Natural killer cell (primary cell): ENCODE measurements around the gene CACNA2D3. TPM values are rescaled to one million over a fixed set of nuclear protein-coding genes. Genes with fewer than 3 reads are reported as not detected.

Experiments used
- ATAC-seq, 3 donors: fragments of 150-1000 bp in 2 of 3; fragments of 200-7000 bp in 1 of 3; cut with Tn5 transposase; 1 replicate in 1 of 3; 2 replicates in 2 of 3; pipeline ENCODE4 v1.10.0; 2021; ENCODE audit warnings: mild to moderate bottlenecking in 2 of 3, moderate library complexity in 2 of 3
- DNase-seq, 2 donors: peaks; one replicate each; pipeline versions ENCODE4 v3.0.0 to v3.0.0-alpha.2; 2013 to 2021; ENCODE audit warnings: mixed read lengths in 1 of 2
- H3K27ac ChIP-seq: one replicate; pipeline ENCODE4 v1.5.1; 2013; ENCODE audit warnings: mild to moderate bottlenecking, low read length
- H3K27me3 ChIP-seq: one replicate; pipeline ENCODE4 v1.6.1; 2013; ENCODE audit warnings: low read length; ENCODE audit not compliant: control insufficient read depth, insufficient read depth
- H3K36me3 ChIP-seq: one replicate; pipeline ENCODE4 v1.6.1; 2013; ENCODE audit warnings: low read length; ENCODE audit not compliant: control insufficient read depth, insufficient read depth
- H3K4me1 ChIP-seq: one replicate; pipeline ENCODE4 v1.6.1; 2013; ENCODE audit warnings: low read length; ENCODE audit not compliant: control insufficient read depth, insufficient read depth
- H3K4me3 ChIP-seq: one replicate; pipeline ENCODE4 v1.5.1; 2013; ENCODE audit warnings: low read length
- H3K9me3 ChIP-seq: one replicate; pipeline ENCODE4 v1.6.1; 2013; ENCODE audit warnings: low read length; ENCODE audit not compliant: control insufficient read depth, insufficient read depth
- H3K27ac Mint-ChIP-seq, 2 donors: one replicate each; pipeline ENCODE4 v1.8.0; 2022; ENCODE audit warnings: mild to moderate bottlenecking in 2 of 2, mixed read lengths in 2 of 2, moderate library complexity in 1 of 2
- H3K27me3 Mint-ChIP-seq, 2 donors: one replicate each; pipeline ENCODE4 v1.8.0; 2022; ENCODE audit warnings: low read depth in 2 of 2, mixed read lengths in 2 of 2
- H3K36me3 Mint-ChIP-seq: one replicate; pipeline ENCODE4 v1.8.0; 2022; ENCODE audit warnings: mixed read lengths
- H3K4me1 Mint-ChIP-seq, 2 donors: one replicate each; pipeline ENCODE4 v1.8.0; 2022; ENCODE audit warnings: mixed read lengths in 2 of 2
- H3K4me3 Mint-ChIP-seq: one replicate; pipeline ENCODE4 v1.8.0; 2022; ENCODE audit warnings: mild to moderate bottlenecking, moderate library complexity, mixed read lengths
- H3K9me3 Mint-ChIP-seq, 2 donors: one replicate each; pipeline ENCODE4 v1.8.0; 2022; ENCODE audit warnings: mixed read lengths in 2 of 2
- WGBS: methylation state at CpG from one replicate; pipeline ENCODE4 v1.1.7; 2013; ENCODE audit warnings: missing lambda C conversion rate; ENCODE audit not compliant: insufficient coverage; 5-methylcytosine and 5-hydroxymethylcytosine counted together
- intact Hi-C: fragments of 100-400 bp; cut with micrococcal nuclease; formaldehyde crosslinking; loops from one replicate; pipeline ENCODE4 v1.14.2; 2022
- total RNA-seq, 4 donors: library from RNA; stranded (reverse); fragments of 120-200 nt in 1 of 4; gene quantifications; one replicate each; pipeline versions ENCODE4 v1.2.3 to v1.2.4, GENCODE V29; 2013 to 2022
- TF ChIP-seq, protein P1 (sequence below): fragments of 200-600 bp; IDR thresholded peaks from one replicate; pipeline ENCODE4 v1.8.0; 2022; ENCODE audit warnings: antibody characterized with exemption

The CACNA2D3 gene
- total RNA-seq, 3 donors from 2014 or later (not counting 1 experiment from before 2014, with no cell fraction given): 0.49 TPM; not detected in 2

- no peaks in the 10 kb centered on the region for H3K27me3 ChIP-seq
- intact Hi-C loops: no loop called here
- H3K9me3 ChIP-seq: peaks cover 5% of the 10 kb centered on the region
- no peaks in the 10 kb centered on the region for H3K36me3 ChIP-seq
- no peak for ATAC-seq
- H3K27ac ChIP-seq: no peak overlapping the region
- no peaks in the 10 kb centered on the region for H3K4me1 ChIP-seq
- WGBS: 4% methylated on average over 2 of the region's 3 CpGs
- Mint-ChIP-seq H3K27ac (no peak overlapping the region), H3K36me3 (no peaks in the 10 kb centered on the region), H3K27me3 (no peaks in the 10 kb centered on the region), H3K9me3 (peaks cover 2 to 5% of the 10 kb centered on the region in 2 donors), H3K4me3 (no peak overlapping the region), H3K4me1 (no peaks in the 10 kb centered on the region)
- DNase-seq: no peak
- TF ChIP-seq, protein P1, sequence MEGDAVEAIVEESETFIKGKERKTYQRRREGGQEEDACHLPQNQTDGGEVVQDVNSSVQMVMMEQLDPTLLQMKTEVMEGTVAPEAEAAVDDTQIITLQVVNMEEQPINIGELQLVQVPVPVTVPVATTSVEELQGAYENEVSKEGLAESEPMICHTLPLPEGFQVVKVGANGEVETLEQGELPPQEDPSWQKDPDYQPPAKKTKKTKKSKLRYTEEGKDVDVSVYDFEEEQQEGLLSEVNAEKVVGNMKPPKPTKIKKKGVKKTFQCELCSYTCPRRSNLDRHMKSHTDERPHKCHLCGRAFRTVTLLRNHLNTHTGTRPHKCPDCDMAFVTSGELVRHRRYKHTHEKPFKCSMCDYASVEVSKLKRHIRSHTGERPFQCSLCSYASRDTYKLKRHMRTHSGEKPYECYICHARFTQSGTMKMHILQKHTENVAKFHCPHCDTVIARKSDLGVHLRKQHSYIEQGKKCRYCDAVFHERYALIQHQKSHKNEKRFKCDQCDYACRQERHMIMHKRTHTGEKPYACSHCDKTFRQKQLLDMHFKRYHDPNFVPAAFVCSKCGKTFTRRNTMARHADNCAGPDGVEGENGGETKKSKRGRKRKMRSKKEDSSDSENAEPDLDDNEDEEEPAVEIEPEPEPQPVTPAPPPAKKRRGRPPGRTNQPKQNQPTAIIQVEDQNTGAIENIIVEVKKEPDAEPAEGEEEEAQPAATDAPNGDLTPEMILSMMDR: no peak
- no peak overlapping the region for H3K4me3 ChIP-seq
These were observed 591.1 kb downstream of the CACNA2D3 start for GRCh38 chr3:54713455-54713854.

DNA sequence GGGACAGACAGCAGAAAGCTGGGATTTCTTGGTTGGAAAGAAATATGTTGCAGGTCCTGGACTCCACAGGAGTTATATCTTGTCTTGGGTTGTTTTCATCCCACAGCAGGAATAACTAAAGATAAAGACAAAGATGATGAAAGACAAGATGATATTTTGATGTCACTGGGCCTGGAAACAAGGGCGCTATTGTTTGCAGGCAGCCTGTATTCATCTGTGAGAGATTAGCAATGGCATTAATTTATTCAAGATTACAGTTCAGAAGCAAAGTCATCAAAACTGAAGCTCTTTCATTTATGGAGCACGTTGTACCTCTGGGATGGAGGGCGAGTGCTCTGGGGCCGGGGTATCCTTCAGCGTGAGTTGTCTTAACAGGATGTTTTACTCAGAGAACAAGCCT, 591.7 kb downstream of the CACNA2D3 start:
- Histone ChIP-seq H3K4me1 (no peaks in the 10 kb centered on the region), H3K4me3 (no peak overlapping the region), H3K27ac (no peak overlapping the region), H3K36me3 (no peaks in the 10 kb centered on the region), H3K27me3 (no peaks in the 10 kb centered on the region), H3K9me3 (peaks cover 5% of the 10 kb centered on the region)
- Mint-ChIP-seq H3K4me3 (no peak overlapping the region), H3K9me3 (peaks cover 2 to 5% of the 10 kb centered on the region in 2 donors), H3K4me1 (no peaks in the 10 kb centered on the region), H3K27ac (no peak overlapping the region), H3K36me3 (no peaks in the 10 kb centered on the region), H3K27me3 (no peaks in the 10 kb centered on the region)
- 92% methylated on average over 5 of the region's 5 CpGs for WGBS
- intact Hi-C loops: no loop called here
- ATAC-seq (no peak), DNase-seq (no peak)
- TF ChIP-seq, protein P1: no peak

DNA sequence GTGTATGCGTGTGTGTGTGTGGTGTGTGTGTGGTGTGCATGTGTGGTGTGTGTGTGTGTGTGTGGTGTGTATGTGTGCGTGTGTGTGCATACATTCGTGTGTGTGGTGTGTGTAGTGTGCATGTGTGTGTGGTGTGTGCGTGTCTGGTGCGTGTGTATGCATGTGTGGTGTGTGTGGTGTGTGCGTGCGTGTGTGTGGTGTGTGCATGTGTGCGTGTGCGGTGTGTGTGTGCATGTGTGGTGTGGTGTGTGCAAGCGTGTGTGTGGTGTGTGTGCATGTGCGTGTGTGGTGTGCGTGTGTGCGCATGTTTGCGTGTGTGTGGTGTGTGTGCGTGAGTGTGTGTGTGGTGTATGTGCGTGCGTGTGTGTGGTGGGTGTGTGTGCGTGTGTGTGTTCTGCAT, 595.2 kb downstream of the CACNA2D3 start:
- Mint-ChIP-seq H3K27ac (no peak overlapping the region), H3K4me3 (no peak overlapping the region), H3K36me3 (no peaks in the 10 kb centered on the region), H3K4me1 (no peaks in the 10 kb centered on the region), H3K27me3 (no peaks in the 10 kb centered on the region), H3K9me3 (peaks cover 0 to 9% of the 10 kb centered on the region in 2 donors)
- H3K9me3 ChIP-seq: peaks cover 2% of the 10 kb centered on the region
- 97% methylated on average over 14 of the region's 18 CpGs for WGBS
- no peak overlapping the region for H3K4me3 ChIP-seq
- DNase-seq (no peak), ATAC-seq (peak in 1 of 3 donors; percentile 44)
- H3K27me3 ChIP-seq: no peaks in the 10 kb centered on the region
- no peak overlapping the region for H3K27ac ChIP-seq
- intact Hi-C loops: no loop called here
- H3K4me1 ChIP-seq: no peaks in the 10 kb centered on the region
- TF ChIP-seq, protein P1: no peak
- no peaks in the 10 kb centered on the region for H3K36me3 ChIP-seq

- no peak for DNase-seq
- WGBS: no CpG with 5 or more reads among the region's 1 CpG
- Mint-ChIP-seq H3K27ac (no peak overlapping the region), H3K9me3 (peaks cover 5 to 12% of the 10 kb centered on the region in 2 donors), H3K27me3 (no peaks in the 10 kb centered on the region), H3K4me3 (no peak overlapping the region), H3K4me1 (no peaks in the 10 kb centered on the region), H3K36me3 (no peaks in the 10 kb centered on the region)
- Histone ChIP-seq H3K9me3 (no peaks in the 10 kb centered on the region), H3K4me3 (no peak overlapping the region), H3K27me3 (no peaks in the 10 kb centered on the region), H3K27ac (no peak overlapping the region), H3K36me3 (no peaks in the 10 kb centered on the region), H3K4me1 (no peaks in the 10 kb centered on the region)
- TF ChIP-seq, protein P1: no peak
- intact Hi-C loops: no loop called here
- ATAC-seq: no peak
These were observed 597.6 kb downstream of the CACNA2D3 start for GRCh38 chr3:54719914-54720313.
